ENCODE data around the gene TTC27. TPM values are rescaled to one million over a fixed set of nuclear protein-coding genes. Genes with fewer than 3 reads are reported as not detected.

Gene TTC27
- total RNA-seq, 4 donors from 2014 or later, result 7.1 to 20.3 (median 10.4) TPM

DNA sequence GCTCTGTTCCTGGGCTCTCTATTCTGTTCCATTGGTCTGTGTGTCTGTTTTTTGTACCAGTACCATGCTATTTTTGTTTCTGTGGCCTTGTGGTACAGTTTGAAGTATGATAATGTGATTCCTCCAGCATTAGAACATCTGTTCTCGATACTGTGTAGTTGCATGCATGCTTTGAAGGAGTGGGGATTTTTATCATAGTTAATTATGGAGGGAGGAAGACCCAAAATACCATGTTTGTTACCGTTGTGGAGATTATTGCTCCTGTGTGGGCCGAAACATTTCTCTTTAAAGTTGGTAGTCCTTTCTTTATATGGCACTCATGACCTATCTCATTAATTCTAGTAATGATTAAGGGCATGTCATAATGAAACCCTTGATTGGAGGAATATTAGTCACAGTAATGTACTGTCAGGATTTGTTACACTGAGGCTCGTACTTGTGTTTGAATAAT lies 87.6 kb downstream of the TTC27 start:
- Histone ChIP-seq H3K9me3 (no peaks in the 10 kb centered on the region), H3K27ac (no peak overlapping the region), H3K36me3 (peaks cover 0 to 3% (median 0%) of the 10 kb centered on the region in 4 donors), H3K27me3 (no peaks in the 10 kb centered on the region), H3K4me3 (no peak overlapping the region), H3K4me1 (peaks cover 0 to 4% (median 2%) of the 10 kb centered on the region in 4 donors)
- intact Hi-C loops (cut with DNase I; ENCODE audit: low total_unique reads) (no loop called here), in situ Hi-C loops (cut with MboI; ENCODE audit: low pct_ligation_motif_present in 1 of 4, low pct_unique_long_range_greater_than_20kb in 1 of 4, low sequenced_read_pairs in 3 of 4) (no loop called here)
- TF ChIP-seq POLR2AphosphoS5 (IDR thresholded peaks at IDR 0.05) (no peak), POLR2A (IDR thresholded peaks at IDR 0.05) (no peak), EP300 (IDR thresholded peaks at IDR 0.05; ENCODE audit: low read depth) (no peak)
- TF ChIP-seq, protein P1, sequence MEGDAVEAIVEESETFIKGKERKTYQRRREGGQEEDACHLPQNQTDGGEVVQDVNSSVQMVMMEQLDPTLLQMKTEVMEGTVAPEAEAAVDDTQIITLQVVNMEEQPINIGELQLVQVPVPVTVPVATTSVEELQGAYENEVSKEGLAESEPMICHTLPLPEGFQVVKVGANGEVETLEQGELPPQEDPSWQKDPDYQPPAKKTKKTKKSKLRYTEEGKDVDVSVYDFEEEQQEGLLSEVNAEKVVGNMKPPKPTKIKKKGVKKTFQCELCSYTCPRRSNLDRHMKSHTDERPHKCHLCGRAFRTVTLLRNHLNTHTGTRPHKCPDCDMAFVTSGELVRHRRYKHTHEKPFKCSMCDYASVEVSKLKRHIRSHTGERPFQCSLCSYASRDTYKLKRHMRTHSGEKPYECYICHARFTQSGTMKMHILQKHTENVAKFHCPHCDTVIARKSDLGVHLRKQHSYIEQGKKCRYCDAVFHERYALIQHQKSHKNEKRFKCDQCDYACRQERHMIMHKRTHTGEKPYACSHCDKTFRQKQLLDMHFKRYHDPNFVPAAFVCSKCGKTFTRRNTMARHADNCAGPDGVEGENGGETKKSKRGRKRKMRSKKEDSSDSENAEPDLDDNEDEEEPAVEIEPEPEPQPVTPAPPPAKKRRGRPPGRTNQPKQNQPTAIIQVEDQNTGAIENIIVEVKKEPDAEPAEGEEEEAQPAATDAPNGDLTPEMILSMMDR (IDR thresholded peaks at IDR 0.05), result no peak
- no peak for DNase-seq
- WGBS, 2 donors (ENCODE audit: low coverage in 1 of 2), result 56 to 57% methylated on average over 3 to 4 of the region's 4 CpGs

DNA sequence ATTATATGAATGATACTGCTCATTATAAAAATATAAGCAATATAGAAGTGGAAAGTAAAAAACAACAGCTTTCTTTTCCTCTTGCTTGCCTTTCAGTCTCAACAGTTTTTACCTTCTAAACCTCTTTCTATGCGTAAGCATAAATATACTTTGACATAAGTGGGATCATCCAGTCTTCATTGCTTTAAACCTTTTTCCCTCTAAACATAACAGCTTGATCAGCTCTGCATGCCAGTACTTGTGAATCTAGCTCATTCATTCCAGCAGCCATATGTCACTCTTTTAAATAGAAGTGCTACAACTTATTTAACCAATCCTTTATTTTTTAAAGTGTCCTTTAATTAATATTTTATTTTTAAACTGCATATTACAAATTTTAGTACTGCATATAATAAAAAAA lies 88.1 kb downstream of the TTC27 start:
- Histone ChIP-seq H3K4me1 (peaks cover 0 to 4% (median 2%) of the 10 kb centered on the region in 4 donors), H3K27me3 (no peaks in the 10 kb centered on the region), H3K36me3 (peaks cover 0 to 3% (median 0%) of the 10 kb centered on the region in 4 donors), H3K4me3 (no peak overlapping the region), H3K27ac (no peak overlapping the region), H3K9me3 (no peaks in the 10 kb centered on the region)
- TF ChIP-seq, protein P1 (IDR thresholded peaks at IDR 0.05), result no peak
- no peak for TF ChIP-seq EP300 (IDR thresholded peaks at IDR 0.05; ENCODE audit: low read depth)
- no peak for DNase-seq
- in situ Hi-C loops (cut with MboI; ENCODE audit: low pct_ligation_motif_present in 1 of 4, low pct_unique_long_range_greater_than_20kb in 1 of 4, low sequenced_read_pairs in 3 of 4), result no loop called here
- intact Hi-C loops (cut with DNase I; ENCODE audit: low total_unique reads), result no loop called here
- WGBS, 2 donors (ENCODE audit: low coverage in 1 of 2), result 86 to 94% methylated on average over 1 of the region's 1 CpG

DNA sequence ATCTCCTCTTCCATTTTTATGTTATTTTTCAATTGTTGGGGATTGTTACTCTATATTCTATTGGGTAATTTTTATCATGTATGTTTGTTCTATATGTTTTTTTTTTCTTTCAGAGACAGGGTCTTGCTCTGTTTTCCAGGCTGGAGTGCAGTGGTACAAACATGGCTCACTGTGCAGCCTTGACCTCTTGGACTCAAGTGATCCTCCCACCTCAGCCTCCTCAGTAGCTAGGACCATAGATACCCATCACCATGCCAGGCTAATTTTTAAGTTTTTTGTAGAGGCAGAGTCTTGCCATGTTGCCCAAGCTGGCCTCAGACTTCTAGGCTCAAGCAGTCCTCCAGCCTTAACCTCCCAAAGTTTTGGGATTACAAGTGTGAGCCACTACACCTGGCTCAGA lies 88.7 kb downstream of the TTC27 start:
- Histone ChIP-seq H3K27me3 (no peaks in the 10 kb centered on the region), H3K4me1 (peaks cover 0 to 4% (median 2%) of the 10 kb centered on the region in 4 donors), H3K9me3 (no peaks in the 10 kb centered on the region), H3K4me3 (no peak overlapping the region), H3K27ac (no peak overlapping the region), H3K36me3 (peaks cover 0 to 3% (median 0%) of the 10 kb centered on the region in 4 donors)
- TF ChIP-seq, protein P1 (IDR thresholded peaks at IDR 0.05), result no peak
- TF ChIP-seq POLR2A (IDR thresholded peaks at IDR 0.05) (no peak), POLR2AphosphoS5 (IDR thresholded peaks at IDR 0.05) (no peak), EP300 (IDR thresholded peaks at IDR 0.05; ENCODE audit: low read depth) (no peak)
- intact Hi-C loops (cut with DNase I; ENCODE audit: low total_unique reads), result no loop called here
- in situ Hi-C loops (cut with MboI; ENCODE audit: low pct_ligation_motif_present in 1 of 4, low pct_unique_long_range_greater_than_20kb in 1 of 4, low sequenced_read_pairs in 3 of 4), result no loop called here
- no peak for DNase-seq

GRCh38 chr2:32718752-32719151 lies 90.9 kb downstream of the TTC27 start:
- Histone ChIP-seq H3K36me3 (peaks cover 0 to under 1% (median 0%) of the 10 kb centered on the region in 4 donors), H3K4me3 (no peak overlapping the region), H3K4me1 (peaks cover 0 to 3% (median 0%) of the 10 kb centered on the region in 4 donors), H3K27me3 (no peaks in the 10 kb centered on the region), H3K9me3 (no peaks in the 10 kb centered on the region), H3K27ac (no peak overlapping the region)
- DNase-seq, result no peak
- TF ChIP-seq POLR2A (IDR thresholded peaks at IDR 0.05) (no peak), POLR2AphosphoS5 (IDR thresholded peaks at IDR 0.05) (no peak), EP300 (IDR thresholded peaks at IDR 0.05; ENCODE audit: low read depth) (no peak)
- TF ChIP-seq, protein P1 (IDR thresholded peaks at IDR 0.05), result no peak
- in situ Hi-C loops (cut with MboI; ENCODE audit: low pct_ligation_motif_present in 1 of 4, low pct_unique_long_range_greater_than_20kb in 1 of 4, low sequenced_read_pairs in 3 of 4), result no loop called here
- intact Hi-C loops (cut with DNase I; ENCODE audit: low total_unique reads), result no loop called here
